RCC 7860 (cell line): ENCODE results near the gene C15orf39.
"Not testable (repeated sequence)": the region's sequence is repeated elsewhere in the genome, so short reads cannot be mapped to it uniquely, and the experiment has no call there.

ENCODE experiments used
- DNase-seq: peaks from one replicate; pipeline ENCODE4 v3.0.0-alpha.2; 2015; ENCODE audit warnings: low spot score
- FAIRE-seq: peaks from 2 replicates; lab custom pipeline; 2012; peaks lifted over from hg19 to GRCh38; lab: Jason Lieb, UNC

Gene C15orf39

GRCh38 chr15:75209289-75209676 is 7.6 kb downstream of the C15orf39 start:
- DNase-seq, result no peak
- no peak for FAIRE-seq

GRCh38 chr15:75210811-75211230 is 9.1 kb downstream of the C15orf39 start:
- FAIRE-seq (no peak), DNase-seq (no peak)

GRCh38 chr15:75211436-75212199 is 9.9 kb downstream of the C15orf39 start:
- FAIRE-seq (no peak), DNase-seq (no peak)

GRCh38 chr15:75212200-75212858 is 10.6 kb downstream of the C15orf39 start:
- DNase-seq (no peak), FAIRE-seq (no peak)

GRCh38 chr15:75213212-75213767 is 11.6 kb downstream of the C15orf39 start:
- FAIRE-seq, result no peak
- DNase-seq, result no peak

GRCh38 chr15:75213768-75214221 is 12.1 kb downstream of the C15orf39 start:
- FAIRE-seq (no peak), DNase-seq (no peak)

- no peak for FAIRE-seq
- no peak for DNase-seq
Measured at GRCh38 chr15:75214293-75215096, 12.8 kb downstream of the C15orf39 start.

GRCh38 chr15:75215107-75216004 is 13.7 kb downstream of the C15orf39 start:
- DNase-seq, result no peak
- no peak for FAIRE-seq

- FAIRE-seq (no peak), DNase-seq (no peak)
Measured at GRCh38 chr15:75217012-75217411, 15.3 kb downstream of the C15orf39 start.

GRCh38 chr15:75217574-75217973 is 15.9 kb downstream of the C15orf39 start:
- not testable (repeated sequence) for DNase-seq, FAIRE-seq

GRCh38 chr15:75219507-75219929 is 17.8 kb downstream of the C15orf39 start:
- FAIRE-seq, DNase-seq: not testable (repeated sequence)

GRCh38 chr15:75223688-75224087 is 22.0 kb downstream of the C15orf39 start:
- no peak for FAIRE-seq
- no peak for DNase-seq

- DNase-seq (no peak), FAIRE-seq (no peak)
Measured at GRCh38 chr15:75224281-75224680, 22.6 kb downstream of the C15orf39 start.

- not testable (repeated sequence) for FAIRE-seq, DNase-seq
Measured at GRCh38 chr15:75225102-75225836, 23.6 kb downstream of the C15orf39 start.

GRCh38 chr15:75225951-75226732 is 24.5 kb downstream of the C15orf39 start:
- FAIRE-seq (no peak), DNase-seq (no peak)

GRCh38 chr15:75227112-75227511 is 25.4 kb downstream of the C15orf39 start:
- not testable (repeated sequence) for DNase-seq, FAIRE-seq

GRCh38 chr15:75227663-75228280 is 26.1 kb downstream of the C15orf39 start:
- DNase-seq (no peak), FAIRE-seq (no peak)

GRCh38 chr15:75228787-75229186 is 27.1 kb downstream of the C15orf39 start:
- DNase-seq (no peak), FAIRE-seq (no peak)
